AG08396 (cell line): ENCODE data around the gene HIP1.
"Not testable (repeated sequence)": the region's sequence is repeated elsewhere in the genome, so short reads cannot be mapped to it uniquely, and the experiment has no call there.

ENCODE experiments used
- DNase-seq: peaks from one replicate; pipeline ENCODE4 v3.0.0; 2012; ENCODE audit warnings: low spot score, mixed read lengths

The HIP1 gene

DNA sequence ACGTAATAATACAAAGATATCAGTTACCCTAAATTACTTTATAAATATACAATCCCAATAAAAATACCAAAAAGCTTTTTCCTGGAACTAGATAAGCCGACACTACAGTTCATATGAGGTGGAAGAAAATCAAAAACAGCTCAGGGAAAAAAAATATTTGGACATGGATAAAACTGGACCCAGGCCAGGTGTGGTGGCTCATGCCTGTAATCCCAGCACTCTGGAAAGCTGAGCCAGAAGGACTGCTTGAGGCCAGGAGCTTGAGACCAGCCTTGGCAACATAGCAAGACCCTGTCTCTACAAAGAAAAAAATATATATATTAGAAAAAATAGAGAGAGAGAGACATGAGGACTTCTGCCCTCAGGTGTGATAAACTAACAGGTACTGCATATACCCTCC lies 219.9 kb downstream of the HIP1 start:
- not testable (repeated sequence) for DNase-seq

DNA sequence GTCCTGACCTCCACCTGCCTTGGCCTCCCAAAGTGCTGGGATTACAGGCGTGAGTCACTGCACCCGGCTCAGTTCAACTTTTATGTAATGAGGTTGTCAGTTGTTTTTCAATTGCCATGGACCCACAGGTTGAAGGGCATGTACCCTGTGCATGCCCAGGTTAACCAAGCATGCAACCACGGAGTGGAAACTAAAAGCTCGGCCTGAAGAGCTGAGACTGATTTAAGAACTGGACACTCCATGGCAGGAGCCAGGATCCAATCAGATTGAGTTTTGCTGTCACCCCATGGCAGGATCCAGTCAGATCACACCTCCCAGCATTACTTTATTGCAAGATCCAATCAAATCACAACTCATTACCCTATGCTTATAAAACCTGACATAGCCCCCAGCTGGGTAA lies 229.7 kb downstream of the HIP1 start:
- not testable (repeated sequence) for DNase-seq

- not testable (repeated sequence) for DNase-seq
These were observed 246.7 kb downstream of the HIP1 start, which contains the start of gene SPDYE5 for GRCh38 chr7:75492020-75492419. Gene SPDYE5 (plus strand): TSS chr7:75492320. CDS start chr7:75494048, 1,728 bp downstream.

DNA sequence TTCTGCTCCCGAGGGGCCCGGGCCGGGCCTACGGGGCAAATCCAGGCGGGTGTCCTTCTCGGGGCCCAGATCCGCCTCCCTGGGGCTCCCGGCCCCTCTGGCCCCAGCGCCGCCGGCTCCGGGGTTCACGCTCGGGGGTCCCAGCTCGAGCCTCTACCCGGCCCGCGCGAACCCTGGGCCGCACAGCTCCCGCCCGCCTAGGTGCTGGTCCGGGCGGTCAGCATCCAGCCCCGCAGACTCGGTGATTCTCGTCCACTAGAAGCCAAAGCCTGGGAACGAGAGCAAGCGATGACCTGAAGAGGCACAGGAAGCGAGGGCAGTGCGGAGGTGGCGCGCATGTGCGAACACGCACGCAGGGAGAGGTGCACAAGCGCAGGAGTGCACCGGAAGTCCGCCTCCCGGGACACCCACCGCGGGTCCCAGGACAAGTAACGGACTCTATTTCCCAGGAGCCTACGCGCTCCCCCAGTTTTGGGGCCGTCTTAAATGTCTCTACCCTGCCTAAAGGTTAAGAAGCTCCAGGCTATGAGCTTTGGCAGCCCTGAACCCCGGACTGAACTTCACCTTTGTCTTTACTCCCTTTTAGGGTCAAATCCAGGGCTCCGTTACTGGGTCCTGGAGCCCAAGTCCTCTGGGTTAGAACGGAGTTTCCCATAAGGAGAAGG lies 252.6 kb downstream of the HIP1 start, which contains the start of gene POM121C:
POM121C (minus strand) TSS at position 321 of the 665 bp plus-strand sequence. CDS start 44,803 bp downstream, outside the sequence.
- DNase-seq, result peak; percentile 87

GRCh38 chr7:75485355-75485978 lies 253.3 kb downstream of the HIP1 start:
- DNase-seq, result not testable (repeated sequence)
